ENCODE measurements around the gene CTTNBP2.

DNA sequence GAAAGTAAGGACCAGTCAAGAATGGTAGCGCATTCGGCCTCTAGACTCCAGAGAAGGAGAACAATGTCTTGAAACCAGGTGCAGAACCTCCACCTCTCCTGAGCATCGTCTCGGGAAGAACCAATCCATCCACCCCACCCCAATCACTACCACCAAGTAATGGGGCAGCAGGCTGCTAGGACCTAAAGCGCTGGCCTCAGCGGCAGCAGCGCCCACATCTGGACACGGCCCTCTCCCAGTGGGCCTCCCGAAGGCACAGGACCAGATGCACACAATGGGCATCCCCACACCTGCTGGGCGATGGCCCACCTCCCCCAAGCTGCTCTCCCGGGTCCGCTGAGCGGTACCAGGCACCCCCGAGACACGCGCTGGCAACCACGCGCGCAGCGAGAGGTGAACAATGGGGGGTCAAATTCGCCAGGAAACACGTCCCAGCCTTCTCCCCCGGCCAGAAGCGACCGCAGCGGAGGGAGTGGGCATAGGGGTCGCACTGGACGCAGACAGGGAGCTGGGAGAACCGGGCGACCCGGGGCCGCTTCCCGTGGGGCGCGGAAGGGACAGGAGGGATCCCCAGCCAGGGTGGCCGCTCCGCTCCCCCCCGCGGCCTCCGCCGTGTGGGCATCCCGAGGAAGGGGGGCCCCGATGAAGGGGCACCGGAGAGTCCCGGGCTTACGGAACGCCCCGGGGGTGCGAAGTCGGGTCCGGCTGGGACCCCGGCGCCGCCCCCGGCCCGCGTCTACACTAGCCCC is 506 bp downstream of the CTTNBP2 start:
- no peak for TF ChIP-seq ZNF33B (CRISPR knock-in tag; IDR thresholded peaks at IDR 0.05)
- TF ChIP-seq, protein P1, sequence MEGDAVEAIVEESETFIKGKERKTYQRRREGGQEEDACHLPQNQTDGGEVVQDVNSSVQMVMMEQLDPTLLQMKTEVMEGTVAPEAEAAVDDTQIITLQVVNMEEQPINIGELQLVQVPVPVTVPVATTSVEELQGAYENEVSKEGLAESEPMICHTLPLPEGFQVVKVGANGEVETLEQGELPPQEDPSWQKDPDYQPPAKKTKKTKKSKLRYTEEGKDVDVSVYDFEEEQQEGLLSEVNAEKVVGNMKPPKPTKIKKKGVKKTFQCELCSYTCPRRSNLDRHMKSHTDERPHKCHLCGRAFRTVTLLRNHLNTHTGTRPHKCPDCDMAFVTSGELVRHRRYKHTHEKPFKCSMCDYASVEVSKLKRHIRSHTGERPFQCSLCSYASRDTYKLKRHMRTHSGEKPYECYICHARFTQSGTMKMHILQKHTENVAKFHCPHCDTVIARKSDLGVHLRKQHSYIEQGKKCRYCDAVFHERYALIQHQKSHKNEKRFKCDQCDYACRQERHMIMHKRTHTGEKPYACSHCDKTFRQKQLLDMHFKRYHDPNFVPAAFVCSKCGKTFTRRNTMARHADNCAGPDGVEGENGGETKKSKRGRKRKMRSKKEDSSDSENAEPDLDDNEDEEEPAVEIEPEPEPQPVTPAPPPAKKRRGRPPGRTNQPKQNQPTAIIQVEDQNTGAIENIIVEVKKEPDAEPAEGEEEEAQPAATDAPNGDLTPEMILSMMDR (CRISPR knock-in tag; IDR thresholded peaks at IDR 0.05): no peak

Measured in HepG2 (cell line).